K562 (cell line): Measurements from ENCODE around the gene RPS6KA2. TPM values are rescaled to one million over a fixed set of nuclear protein-coding genes. Genes with fewer than 3 reads are reported as not detected.

ENCODE experiments used
- ATAC-seq: fragments of 200-7000 bp; cut with Tn5 transposase; 3 replicates; pipeline ENCODE4 v1.9.1; 2020; ENCODE audit warnings: moderate library complexity
- BruUV-seq: library from RNA; stranded (reverse); fragments of 400-500 nt; replicated peaks from 2 replicates; lab custom pipeline; 2021; lab: Mats Ljungman, UMichigan
- CTCF ChIA-PET: fragments of 300-600 bp; formaldehyde crosslinking; extraction: SDS; loops from one replicate; lab custom pipeline; 2021; ENCODE audit warnings: low intra/inter-chr PET ratio; lab: Yijun Ruan, JAX
- POLR2A ChIA-PET: fragments of 300-600, 350-650 bp; sonication (Branson Sonifier 250); formaldehyde crosslinking; extraction: SDS; loops from one replicate; lab custom pipeline; 2021; ENCODE audit warnings: antibody characterized with exemption, inconsistent platforms; lab: Yijun Ruan, JAX
- DNase-seq, 4 experiments: peaks; one replicate each; pipeline versions ENCODE4 v3.0.0 to v3.0.0-alpha.2; 2011 to 2018; ENCODE audit warnings: low spot score in 3 of 4, mixed read lengths in 3 of 4; ENCODE audit errors: extremely low read depth in 1 of 4
- FAIRE-seq: peaks from 2 replicates; lab custom pipeline; 2011; peaks lifted over from hg19 to GRCh38; lab: Jason Lieb, UNC
- H2AFZ ChIP-seq: 2 replicates; pipeline ENCODE4 v1.6.0; 2011; ENCODE audit warnings: low read depth, low read length, control low read depth, inconsistent platforms
- H3K27ac ChIP-seq: fragments of 200-600 bp; 3 replicates; pipeline ENCODE4 v1.8.0; 2011; ENCODE audit warnings: low read depth, mild to moderate bottlenecking, control low read depth, inconsistent platforms, low read length, moderate library complexity, mixed read lengths; ENCODE audit errors: extremely low read depth
- H3K27me3 ChIP-seq, 2 experiments: fragments of 300-600 bp in 1 of 2; 2 replicates in 1 of 2; 3 replicates in 1 of 2; pipeline versions ENCODE4 v1.6.0 to v1.8.0; 2011; ENCODE audit warnings: inconsistent platforms in 2 of 2, low read length in 2 of 2, mild to moderate bottlenecking in 1 of 2, mixed read lengths in 1 of 2, moderate library complexity in 1 of 2; ENCODE audit not compliant: control insufficient read depth in 2 of 2, insufficient read depth in 2 of 2
- H3K36me3 ChIP-seq: fragments of 300-600 bp; 3 replicates; pipeline ENCODE4 v1.8.0; 2011; ENCODE audit warnings: mild to moderate bottlenecking, low read length, inconsistent platforms; ENCODE audit not compliant: control insufficient read depth, insufficient read depth
- H3K4me1 ChIP-seq, 2 experiments: fragments of 200-600 bp in 1 of 2; replicated peaks in 1 of 2; 2 replicates in 1 of 2; 3 replicates in 1 of 2; pipeline versions ENCODE4 v1.5.1 to v1.8.0; 2011; ENCODE audit warnings: inconsistent platforms in 2 of 2, low read length in 2 of 2, mild to moderate bottlenecking in 1 of 2, mixed read lengths in 1 of 2, moderate library complexity in 1 of 2; ENCODE audit not compliant: control insufficient read depth in 2 of 2, insufficient read depth in 2 of 2
- H3K4me2 ChIP-seq: 2 replicates; pipeline ENCODE4 v1.6.1; 2011; ENCODE audit warnings: low read length, control low read depth, inconsistent platforms, mixed read lengths; ENCODE audit not compliant: insufficient read depth
- H3K4me3 ChIP-seq: fragments of 200-600 bp; sonication (generic), shearing (Covaris generic); 2 replicates; pipeline ENCODE4 v1.5.1; 2016; ENCODE audit warnings: control low read depth, inconsistent platforms
- H3K79me2 ChIP-seq: fragments of 200-600 bp; 3 replicates; pipeline ENCODE4 v1.8.0; 2011; ENCODE audit warnings: low read length, inconsistent platforms; ENCODE audit not compliant: control insufficient read depth, insufficient read depth
- H3K9ac ChIP-seq, 2 experiments: 2 replicates each; pipeline versions ENCODE4 v1.6.0 to v1.6.1; 2011; ENCODE audit warnings: low read depth in 2 of 2, low read length in 2 of 2, control low read depth in 1 of 2, inconsistent platforms in 1 of 2, mild to moderate bottlenecking in 1 of 2, mixed read lengths in 1 of 2; ENCODE audit not compliant: insufficient read depth in 1 of 2
- H3K9me1 ChIP-seq: one replicate; pipeline ENCODE4 v1.6.0; 2011; ENCODE audit warnings: inconsistent platforms, mild to moderate bottlenecking, low read length, moderate library complexity; ENCODE audit not compliant: control insufficient read depth, insufficient read depth
- H3K9me3 ChIP-seq: replicated peaks from 2 replicates; pipeline ENCODE4 v1.5.1; 2011; ENCODE audit warnings: low read depth, low read length, inconsistent platforms; ENCODE audit not compliant: control insufficient read depth, insufficient read depth
- H4K20me1 ChIP-seq: replicated peaks from 2 replicates; pipeline ENCODE4 v1.6.1; 2011; ENCODE audit warnings: low read length, inconsistent platforms, mixed read lengths; ENCODE audit not compliant: control insufficient read depth, insufficient read depth
- CCNT2 ChIP-seq: IDR thresholded peaks from 2 replicates; pipeline ENCODE4 v1.6.1; 2011; ENCODE audit warnings: borderline replicate concordance, low read depth, mild to moderate bottlenecking, moderate library complexity, mixed read lengths, low read length; ENCODE audit not compliant: insufficient read length; ENCODE audit errors: extremely low read depth
- EZH2 ChIP-seq: IDR thresholded peaks from 2 replicates; pipeline ENCODE4 v1.6.1; 2012; ENCODE audit warnings: low read depth, mild to moderate bottlenecking, inconsistent platforms, low read length, borderline replicate concordance
- KLF16 ChIP-seq: IDR thresholded peaks from 2 replicates; pipeline ENCODE4 v1.6.1; 2016; ENCODE audit warnings: antibody characterized with exemption
- KLF6 ChIP-seq: fragments of 250-450 bp; sonication (Bioruptor Pico); IDR thresholded peaks from 2 replicates; pipeline ENCODE4 v1.4.0; 2020; ENCODE audit warnings: mild to moderate bottlenecking, moderate library complexity, borderline replicate concordance
- RBM17 ChIP-seq: fragments of 200-400 bp; formaldehyde crosslinking; IDR thresholded peaks from 2 replicates; pipeline ENCODE4 v1.6.1; 2017; ENCODE audit warnings: low read depth, mild to moderate bottlenecking, low read length, borderline replicate concordance
- VEZF1 ChIP-seq: fragments of 200-800 bp; sonication (Bioruptor generic); IDR thresholded peaks from 2 replicates; pipeline ENCODE4 v1.6.1; 2017; ENCODE audit warnings: missing genetic modification characterization, missing compliant biosample characterization
- ZMIZ1 ChIP-seq, 2 experiments: fragments of 150-350 bp in 1 of 2; IDR thresholded peaks; 2 replicates each; pipeline ENCODE4 v1.6.1; 2012 to 2016; ENCODE audit warnings: low read depth in 2 of 2, low read length in 2 of 2, mild to moderate bottlenecking in 1 of 2, moderate library complexity in 1 of 2
- ZNF316 ChIP-seq: fragments of 450-650 bp; IDR thresholded peaks from 2 replicates; pipeline ENCODE4 v1.6.1; 2016
- WGBS: fragments of 100-300 bp; shearing (Covaris generic); methylation state at CpG from one replicate; pipeline ENCODE4 v1.1.6; 2016; ENCODE audit warnings: low coverage, mixed read lengths; ENCODE audit not compliant: insufficient coverage; ENCODE audit errors: missing lambda C conversion rate; 5-methylcytosine and 5-hydroxymethylcytosine counted together
- in situ Hi-C: fragments of 300-500 bp; cut with MboI; formaldehyde crosslinking; loops from 4 replicates; pipeline ENCODE4 v1.15.0; 2018; ENCODE audit warnings: inconsistent platforms, mixed read lengths
- intact Hi-C: fragments of 100-400 bp; cut with micrococcal nuclease; formaldehyde crosslinking; loops from 2 replicates; pipeline ENCODE4 v1.14.2; 2022
- polyA plus RNA-seq, 8 experiments: library from polyadenylated mRNA; depleted of rRNA in 4 of 8; stranded (reverse) in 5 of 8; unstranded in 3 of 8; fragments of >200 nt; fragmentation: Nextera tagmentation in 2 of 8; fragmentation: Illumina TruSeq in 1 of 8; extraction: Ambion mirVana in 2 of 8; extraction: Trizol in 1 of 8; gene quantifications; 2 replicates each; pipeline versions ENCODE4 v1.2.1 to v1.2.3, GENCODE V29; 2011 to 2014; ENCODE audit warnings: inconsistent platforms in 1 of 8, missing spikeins in 1 of 8
- total RNA-seq, 7 experiments: library from RNA; depleted of rRNA in 6 of 7; stranded (reverse); fragments of >200 nt in 6 of 7; fragmentation: Illumina TruSeq in 2 of 7; extraction: Trizol in 2 of 7; gene quantifications; 2 replicates each; pipeline versions ENCODE4 v1.2.1 to v1.2.3, GENCODE V29; 2011 to 2021; ENCODE audit warnings: low replicate concordance in 1 of 7

The RPS6KA2 gene
- total and polyA plus RNA-seq, 9 of the 15 experiments (the other 6 are each of a cell fraction or from before 2014, with no cell fraction given): 0.29 to 1.00 (median 0.53) TPM

DNA sequence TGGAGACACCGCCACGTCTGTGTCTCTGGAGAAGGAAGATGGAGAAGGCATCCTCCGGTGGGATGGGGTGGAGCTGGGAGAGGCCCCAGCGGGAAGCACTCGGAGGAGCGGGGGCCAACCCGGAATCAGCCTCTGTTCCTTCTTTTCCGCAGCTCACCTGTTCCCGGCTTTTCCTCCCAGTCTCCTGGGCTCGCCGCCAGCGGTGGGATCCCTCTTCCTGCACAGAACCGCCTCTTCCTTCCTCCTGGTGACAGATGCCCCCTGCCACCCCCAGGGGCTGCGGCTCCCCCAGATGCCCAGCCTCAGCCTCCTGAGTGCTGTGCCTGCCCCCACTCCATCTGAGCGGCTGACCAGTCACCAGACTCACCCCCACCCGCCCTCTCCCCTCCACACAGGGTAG, 63.9 kb downstream of the RPS6KA2 start:
- TF ChIP-seq EZH2 (no peak), VEZF1 (CRISPR knock-in tag) (no peak), CCNT2 (no peak), KLF16 (no peak), ZNF316 (no peak), ZMIZ1 (IDR thresholded peaks at IDR 0.05; ENCODE audit: low read depth in 2 of 2, low read length in 2 of 2) (no peak), KLF6 (no peak), RBM17 (no peak)
- Histone ChIP-seq H3K79me2 (no peaks in the 10 kb centered on the region), H3K4me1 (no peaks in the 10 kb centered on the region), H4K20me1 (peaks cover 5% of the 10 kb centered on the region), H3K4me3 (no peak overlapping the region), H3K27ac (no peak overlapping the region), H3K9me1 (no peaks in the 10 kb centered on the region), H2AFZ (no peak overlapping the region), H3K27me3 (peaks cover 53 to 82% of the 10 kb centered on the region in 2 experiments), H3K36me3 (no peaks in the 10 kb centered on the region), H3K4me2 (no peak overlapping the region), H3K9ac (no peak overlapping the region), H3K9me3 (no peaks in the 10 kb centered on the region)
- no peak for ATAC-seq
- no peak for DNase-seq
- intact Hi-C loops (no loop called here), in situ Hi-C loops (no loop called here)
- BruUV-seq: no TSS peak
- FAIRE-seq: no peak
- ChIA-PET CTCF (interaction anchor here (0.6 kb wide), 1 partner anchor 18 kb away, joined by 3 read pairs; no protein-coding TSS in a partner anchor), POLR2A (interaction anchor here (0.6 to 1.3 kb wide), 2 partner anchors 10 to 79 kb away, joined by 3 to 9 read pairs; no protein-coding TSS in a partner anchor)
- WGBS: 2% methylated on average over 7 of the region's 16 CpGs
